NK-92 treated with Interleukin-12 subunit alpha and Interleukin-12 subunit beta, amount 100 ng/mL, for 24 hours (cell line): ENCODE measurements around the gene MED27.

Experiments
- DNase-seq: peaks from one replicate; lab custom pipeline; 2025; lab: John Stamatoyannopoulos, UW

The MED27 gene, protein sequence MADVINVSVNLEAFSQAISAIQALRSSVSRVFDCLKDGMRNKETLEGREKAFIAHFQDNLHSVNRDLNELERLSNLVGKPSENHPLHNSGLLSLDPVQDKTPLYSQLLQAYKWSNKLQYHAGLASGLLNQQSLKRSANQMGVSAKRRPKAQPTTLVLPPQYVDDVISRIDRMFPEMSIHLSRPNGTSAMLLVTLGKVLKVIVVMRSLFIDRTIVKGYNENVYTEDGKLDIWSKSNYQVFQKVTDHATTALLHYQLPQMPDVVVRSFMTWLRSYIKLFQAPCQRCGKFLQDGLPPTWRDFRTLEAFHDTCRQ

DNA sequence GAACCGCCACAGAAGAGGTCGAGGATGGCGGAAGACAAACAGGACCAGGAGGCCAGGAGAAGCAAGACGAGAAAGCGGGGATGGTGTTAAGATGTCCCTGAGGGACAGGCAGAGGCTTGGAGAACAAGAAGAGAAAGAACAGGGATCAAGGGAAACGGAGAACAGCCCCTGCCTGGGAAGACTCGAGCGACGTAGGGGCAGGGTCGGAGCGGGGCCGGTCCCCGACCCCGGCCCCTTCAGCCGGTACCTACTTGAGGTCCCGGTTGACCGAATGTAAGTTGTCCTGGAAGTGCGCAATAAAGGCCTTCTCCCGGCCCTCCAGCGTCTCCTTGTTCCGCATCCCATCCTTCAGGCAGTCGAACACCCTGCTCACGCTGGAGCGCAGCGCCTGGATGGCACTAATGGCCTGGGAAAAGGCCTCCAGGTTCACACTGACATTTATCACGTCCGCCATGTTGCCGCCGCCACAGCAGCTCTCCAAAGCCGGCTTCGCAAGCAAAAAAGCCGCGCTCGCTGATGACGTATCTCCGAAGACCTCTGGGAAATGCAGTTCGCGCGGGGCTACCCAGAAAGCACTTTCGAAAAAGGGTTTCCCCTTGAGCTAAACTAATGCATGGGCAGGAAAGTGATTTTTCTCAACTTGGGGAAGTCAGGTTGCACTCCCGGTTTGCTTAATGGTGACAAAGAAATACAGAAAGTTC is at the start of gene MED27:
Gene MED27, minus strand, starts transcription at position 477 of the 701 bp plus-strand sequence. Its CDS starts 23 bp downstream, at position 454.
- peak; percentile 79 for DNase-seq

DNA sequence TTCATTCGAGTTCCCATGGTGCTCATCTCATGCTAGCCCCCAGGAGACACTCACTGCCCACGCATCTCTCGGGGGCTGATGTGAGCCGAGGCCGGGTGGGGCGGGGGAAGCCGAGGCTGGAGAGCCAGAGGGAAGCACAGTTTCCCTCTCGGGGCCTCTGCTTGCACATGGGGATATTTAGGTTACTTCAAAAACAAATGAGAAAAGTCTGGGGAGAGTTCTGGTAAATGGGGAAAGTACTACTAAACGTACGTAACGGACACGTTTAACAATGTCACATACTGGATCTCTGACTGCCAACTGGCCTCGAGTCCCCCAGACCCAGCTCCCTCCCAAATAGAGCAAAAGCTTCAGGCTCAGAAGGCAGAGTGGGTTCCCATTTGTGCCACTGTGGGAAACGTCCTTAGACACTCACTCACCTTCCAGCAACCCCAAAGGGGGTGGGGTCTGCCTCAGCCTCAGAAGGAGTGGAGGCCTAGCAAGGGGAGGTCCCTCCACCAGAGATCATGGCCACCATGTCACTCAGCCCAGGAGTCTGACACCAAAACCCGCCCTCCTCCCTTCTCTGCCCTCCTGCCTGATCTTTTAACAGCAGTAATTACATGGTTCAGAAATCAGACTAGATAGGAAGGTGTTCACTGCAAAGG is 48.3 kb upstream of the MED27 start:
- DNase-seq, result no peak

DNA sequence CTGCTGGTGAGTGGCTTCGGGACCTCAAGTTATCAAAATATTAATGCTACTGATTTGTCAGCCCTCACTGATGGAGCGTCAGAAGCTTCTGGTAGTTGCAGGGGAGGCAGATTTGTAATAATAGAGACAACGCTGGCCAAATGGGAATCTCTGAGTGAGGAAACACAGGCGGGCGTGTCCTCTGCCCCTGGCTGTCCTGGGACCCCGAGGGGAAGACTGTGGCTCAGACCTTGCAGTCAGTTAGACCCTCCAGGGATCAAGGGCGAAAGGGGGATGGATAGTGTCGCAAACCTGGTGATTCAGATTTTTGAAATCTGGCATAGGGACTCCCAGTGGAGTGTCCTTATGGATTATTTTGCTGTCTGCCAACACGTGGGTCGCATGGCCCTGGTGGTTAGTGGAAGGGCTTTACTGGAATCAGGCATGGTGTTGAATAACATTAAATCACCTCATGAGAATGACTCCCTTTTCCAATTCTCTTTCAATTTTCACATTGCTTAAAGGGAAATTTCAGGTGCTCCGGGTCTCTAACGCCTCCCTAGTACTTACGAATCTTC is 47.1 kb upstream of the MED27 start:
- DNase-seq, result no peak

DNA sequence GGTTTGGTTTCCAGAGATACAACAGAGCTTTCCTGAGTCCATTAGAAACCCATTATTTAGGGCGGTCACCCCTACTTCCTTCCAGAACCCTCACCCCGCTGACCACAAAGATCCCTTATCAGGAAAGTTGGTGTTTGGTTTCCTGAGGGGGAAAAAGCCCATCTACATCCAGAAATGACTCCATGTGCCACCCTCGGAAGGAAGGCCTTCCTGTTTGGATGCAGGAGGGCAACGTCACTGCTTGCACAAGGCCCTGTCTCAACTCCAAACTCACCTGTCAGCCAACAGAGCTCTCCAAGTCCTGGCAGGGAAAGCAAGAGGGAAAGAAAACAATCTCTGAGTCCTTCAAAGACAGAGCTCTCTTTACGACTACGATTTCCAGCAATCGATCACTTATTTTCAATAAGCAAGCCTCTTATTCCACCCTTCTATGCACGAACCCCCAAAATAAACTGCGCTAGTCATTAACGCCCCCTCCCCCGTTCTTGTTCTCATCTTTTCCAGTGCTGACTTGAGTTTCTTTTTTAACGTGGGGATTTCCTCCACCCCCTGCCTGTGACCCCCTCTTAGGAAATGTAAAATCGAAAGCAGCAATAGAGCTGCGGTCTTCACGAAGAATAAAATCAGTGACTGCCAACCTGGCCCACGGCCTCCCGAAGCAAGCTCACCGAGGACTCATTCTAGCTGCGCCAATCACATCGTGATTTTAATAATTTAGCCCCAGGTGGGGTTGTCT is 46.4 kb upstream of the MED27 start:
- DNase-seq, result no peak

DNA sequence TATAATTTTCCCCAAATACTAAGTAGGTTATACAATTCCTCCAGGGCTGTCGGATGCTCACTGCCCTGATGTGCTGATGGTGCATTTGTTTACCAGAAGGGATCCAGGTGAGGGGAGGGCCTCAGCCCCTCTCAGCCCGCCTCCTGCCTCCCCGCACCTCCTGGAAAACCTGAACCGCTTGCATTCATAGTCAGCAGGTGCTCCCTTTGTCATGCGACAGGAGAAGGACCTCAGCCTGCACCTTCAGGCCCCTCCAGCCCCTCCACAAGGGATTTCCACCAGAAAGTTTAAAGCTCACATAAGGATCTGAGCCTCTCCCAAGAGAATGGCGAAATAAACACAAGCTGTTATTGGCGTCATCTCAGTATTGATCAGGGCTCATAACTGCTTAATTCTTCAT is 45.7 kb upstream of the MED27 start:
- DNase-seq, result no peak

DNA sequence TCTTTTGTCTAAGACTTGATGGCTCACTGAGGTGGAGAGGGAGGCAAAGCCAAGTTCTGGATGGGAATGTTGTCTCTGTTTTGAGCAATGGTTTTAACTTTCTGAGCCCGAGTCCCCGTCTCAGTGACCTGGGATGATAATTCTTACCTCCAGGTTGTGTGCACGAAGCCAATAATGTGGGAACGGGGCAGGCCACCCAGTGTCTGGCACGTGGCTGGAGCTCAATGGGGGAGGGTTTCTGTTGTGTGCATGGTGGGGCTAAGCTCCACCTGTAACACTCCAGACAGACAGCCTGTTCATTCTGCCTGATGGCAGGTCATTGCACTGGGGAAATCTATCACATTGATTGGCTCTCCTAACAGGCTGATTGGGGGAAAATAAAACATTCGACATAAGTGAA is 45.1 kb upstream of the MED27 start:
- DNase-seq, result no peak

DNA sequence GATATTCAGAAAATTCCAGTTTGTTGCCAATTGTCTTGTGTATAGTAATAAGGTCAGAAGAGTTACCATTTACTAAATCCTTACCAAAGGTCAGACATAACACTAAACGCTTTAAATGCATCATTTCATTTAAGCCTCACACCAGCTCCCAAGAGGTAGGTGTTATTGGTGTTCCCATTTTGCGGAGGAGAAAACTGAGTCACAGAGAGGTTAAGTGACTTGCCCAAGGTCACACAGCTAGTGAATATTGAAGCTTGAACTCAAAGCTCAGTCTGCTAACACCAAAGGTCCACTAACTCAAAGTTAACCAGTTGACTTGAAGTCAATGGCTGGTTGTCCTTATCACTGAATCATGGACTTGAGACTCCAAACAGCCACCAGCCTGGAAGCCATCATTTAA is 41.4 kb upstream of the MED27 start:
- no peak for DNase-seq

DNA sequence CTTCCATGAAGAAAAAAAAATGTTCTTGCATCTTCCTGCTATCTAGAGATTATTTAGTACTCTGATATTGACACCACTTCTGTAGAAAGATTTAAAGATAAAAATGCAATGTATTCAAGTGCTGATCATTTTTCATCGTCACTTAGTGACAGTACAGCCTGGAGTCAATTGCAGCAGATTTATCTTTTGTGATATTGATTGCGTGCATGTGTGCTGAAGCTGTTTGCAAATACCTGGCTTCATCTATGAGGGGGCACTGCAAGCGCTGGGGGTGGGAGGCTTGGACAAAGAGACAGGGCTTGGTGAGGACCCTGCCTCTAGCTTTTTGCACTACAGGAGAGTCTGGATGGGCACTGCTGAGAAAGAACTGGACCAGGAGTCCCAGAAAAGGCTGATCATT is 38.0 kb upstream of the MED27 start:
- no peak for DNase-seq

DNA sequence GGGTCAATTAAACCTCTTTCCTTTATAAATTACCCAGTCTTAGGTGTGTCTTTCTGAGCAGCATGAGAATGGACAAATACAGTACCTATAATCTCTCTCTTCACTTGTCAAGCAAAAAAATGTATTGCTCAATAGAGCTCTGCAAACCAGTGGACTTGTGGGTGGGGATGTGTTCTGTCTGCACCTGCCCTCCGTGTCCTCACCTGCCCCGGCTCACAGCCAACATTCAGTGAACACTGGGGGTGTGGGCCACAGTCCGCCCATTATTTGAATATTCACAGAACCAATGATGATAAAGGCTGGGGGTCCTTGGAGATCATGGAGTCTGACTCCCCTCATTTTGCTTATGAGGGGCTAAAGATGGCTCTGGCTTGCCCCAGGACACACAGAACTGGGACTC is 36.9 kb upstream of the MED27 start:
- DNase-seq, result no peak

DNA sequence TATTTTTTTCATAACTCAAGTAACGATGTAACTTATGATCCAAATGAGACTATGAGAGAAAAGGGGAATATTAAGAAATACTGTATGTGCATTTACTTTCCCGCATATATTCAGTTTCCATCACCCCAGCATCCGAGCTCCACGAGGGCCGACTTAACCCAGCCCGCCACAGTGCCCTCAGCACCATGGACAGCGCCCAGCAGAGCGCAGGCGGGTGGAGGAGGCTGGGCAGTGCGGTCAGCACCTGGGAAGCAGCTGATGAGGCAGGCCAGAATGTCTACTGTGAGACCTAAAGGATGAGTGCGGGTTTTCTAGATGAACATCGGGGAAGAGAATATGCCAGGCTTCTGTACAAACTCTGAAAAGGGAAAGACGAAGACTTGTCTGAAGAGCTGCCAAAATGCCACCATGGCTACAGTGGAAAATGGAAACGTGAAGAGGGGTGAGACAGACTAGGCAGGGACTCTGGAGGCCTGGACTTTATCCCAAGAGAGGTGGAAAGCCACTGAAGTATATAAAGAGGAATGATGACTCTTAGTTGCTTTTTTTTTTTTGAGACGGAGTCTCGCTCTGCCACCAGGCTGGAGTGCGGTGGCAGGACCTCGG is 34.5 kb upstream of the MED27 start:
- DNase-seq, result no peak

DNA sequence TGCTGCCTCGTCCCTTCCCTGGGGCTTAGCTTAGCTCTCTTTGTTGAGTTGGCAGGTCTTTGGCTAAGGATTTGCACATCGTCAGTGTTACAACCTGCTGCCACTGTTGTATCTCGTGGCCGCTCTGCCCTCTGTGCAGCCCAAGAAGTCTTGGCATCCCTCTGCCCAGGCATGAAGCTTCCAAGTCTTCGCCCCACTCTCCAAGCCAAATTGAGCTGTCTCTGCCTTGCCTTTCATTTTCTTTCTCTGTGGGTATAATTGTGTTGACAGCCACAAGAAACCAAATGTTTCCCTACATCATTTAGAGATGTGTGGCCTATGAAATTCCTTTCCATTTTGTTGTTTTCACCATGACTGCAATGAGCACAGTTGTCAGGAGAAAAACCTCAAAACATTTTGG is 29.6 kb upstream of the MED27 start:
- no peak for DNase-seq

DNA sequence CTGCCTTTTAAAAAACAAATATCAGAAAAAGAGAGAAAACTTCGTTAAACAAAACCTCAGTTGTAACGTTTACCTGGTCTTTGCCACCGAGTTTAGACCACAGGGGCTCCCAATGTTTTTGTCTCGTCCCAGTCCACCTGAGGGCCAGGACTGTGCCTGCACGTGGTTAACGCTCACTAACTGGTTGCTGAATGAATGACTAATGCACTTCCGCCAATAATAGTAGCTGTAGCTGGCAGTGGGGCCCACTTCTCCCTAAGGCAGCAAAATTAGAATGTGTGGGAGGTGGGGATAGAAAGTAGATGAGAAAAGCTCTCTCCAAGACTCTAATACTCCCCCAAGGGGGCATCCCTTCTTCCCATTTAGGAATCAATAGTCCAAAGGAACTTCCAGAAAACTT is 29.1 kb upstream of the MED27 start:
- no peak for DNase-seq

DNA sequence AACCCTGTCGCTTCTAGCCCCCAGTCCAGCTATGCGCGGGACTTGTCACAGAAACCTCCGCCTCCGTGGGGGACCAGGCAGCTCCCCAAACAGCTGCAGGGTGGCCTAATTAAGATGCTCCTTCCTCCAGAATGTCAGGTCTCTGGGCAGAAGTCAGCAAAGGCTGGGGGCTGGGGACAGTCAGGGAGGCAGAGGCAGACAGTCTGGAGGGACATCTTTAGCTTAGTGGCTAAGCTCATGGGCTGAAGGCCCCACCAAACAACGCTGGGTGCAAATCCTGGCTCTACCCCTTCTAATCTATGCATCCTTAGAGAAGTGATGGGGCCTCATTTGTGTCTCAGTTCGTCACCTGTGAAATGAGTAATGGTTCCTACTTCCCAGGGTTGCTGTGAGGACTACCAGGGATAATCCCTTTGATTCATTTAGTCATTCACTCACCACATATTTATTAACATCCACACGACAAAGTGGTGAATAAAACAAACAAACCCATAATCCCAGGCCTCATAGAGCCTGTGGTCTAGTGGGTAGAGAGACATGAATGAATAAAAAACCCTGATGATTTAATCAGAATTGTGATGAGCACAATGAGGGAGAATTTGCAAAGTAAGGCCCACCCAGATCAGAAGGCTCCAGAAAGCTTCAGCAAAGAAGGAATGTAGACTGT is 20.2 kb upstream of the MED27 start:
- no peak for DNase-seq

DNA sequence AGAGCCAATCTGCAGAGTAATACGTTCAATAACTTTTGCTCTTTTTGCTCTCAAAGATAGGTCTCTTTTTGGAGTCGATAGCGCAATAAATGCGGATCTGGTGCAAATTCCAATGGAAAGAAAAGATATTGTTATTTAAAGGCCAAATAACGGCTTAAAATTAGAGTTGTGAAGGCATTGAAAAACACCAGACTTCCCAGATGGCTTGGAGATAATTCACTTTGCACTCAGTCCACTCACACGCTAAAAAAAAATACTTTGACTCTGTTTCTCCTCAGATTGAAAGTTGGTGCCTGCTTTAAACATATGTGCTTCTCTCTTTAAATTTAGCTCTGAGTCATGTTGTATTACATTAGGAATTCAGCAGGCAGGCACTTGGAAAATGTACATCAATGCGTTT is 19.5 kb upstream of the MED27 start:
- no peak for DNase-seq

DNA sequence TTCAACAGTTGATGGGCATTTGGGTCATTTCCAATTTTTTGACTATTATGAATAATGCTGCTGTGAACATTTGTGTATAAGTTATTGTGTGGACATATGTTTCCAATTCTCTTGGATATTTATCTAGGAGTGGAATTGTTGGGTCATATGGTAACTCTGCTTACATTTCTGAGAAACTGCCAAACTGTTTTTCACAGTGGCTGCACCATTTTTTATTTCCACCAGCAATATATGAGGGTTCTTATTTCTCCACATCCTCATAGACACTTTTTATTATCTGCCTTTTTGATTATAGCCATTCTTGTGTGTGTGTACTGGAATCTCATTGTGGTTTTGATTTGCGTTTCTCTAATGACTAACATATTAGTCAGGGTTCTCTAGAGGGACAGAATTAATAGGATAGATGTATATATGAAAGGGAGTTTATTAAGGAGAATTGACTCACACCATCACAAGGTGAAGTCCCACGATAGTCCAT is 14.7 kb upstream of the MED27 start:
- no peak for DNase-seq

DNA sequence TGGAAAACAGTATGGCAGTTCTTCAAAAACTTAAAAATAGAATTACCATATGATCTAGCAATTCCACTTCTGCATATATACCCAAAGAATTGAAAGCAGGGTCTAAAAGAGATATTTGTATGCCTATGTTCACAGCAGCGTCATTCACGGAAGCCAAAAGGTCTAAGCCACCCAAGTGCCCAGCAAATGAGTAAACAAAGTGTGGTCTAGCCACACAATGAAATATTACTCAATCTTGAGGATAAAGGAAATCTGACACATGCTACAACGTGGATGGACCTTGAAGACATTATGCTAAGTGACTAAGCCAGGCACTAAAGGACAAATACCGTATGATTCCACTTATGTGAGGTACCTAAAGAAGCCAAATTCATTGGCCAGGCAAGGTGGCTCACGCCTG is 11.1 kb upstream of the MED27 start:
- DNase-seq, result no peak

DNA sequence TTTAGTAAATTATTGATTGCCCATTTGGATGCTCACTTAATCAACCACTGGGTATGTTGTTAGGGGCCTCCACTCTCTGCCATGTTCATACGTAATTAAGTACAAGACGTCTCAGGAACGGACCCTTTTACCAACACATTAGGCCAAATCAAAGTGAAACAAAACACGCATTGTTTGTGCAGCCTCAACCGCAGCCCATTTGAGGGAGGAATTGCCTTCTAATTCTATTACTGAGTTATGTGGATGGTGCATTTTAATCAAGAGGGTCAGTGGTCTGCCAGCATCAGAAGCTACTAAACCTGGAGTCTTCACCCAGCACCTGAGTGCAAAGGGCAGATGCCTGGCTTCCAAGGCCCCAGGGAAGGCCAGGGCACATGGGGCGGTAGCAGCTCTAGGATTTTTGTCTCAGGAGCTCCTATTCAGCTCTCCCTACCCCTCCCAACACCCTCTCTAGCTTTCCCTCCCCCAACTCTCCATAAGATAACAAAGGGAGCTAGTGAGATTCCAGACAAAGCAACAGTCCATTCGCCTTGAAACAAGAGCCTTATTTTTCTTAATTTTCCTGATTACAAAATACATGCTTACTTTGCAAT is 7.9 kb upstream of the MED27 start:
- no peak for DNase-seq

DNA sequence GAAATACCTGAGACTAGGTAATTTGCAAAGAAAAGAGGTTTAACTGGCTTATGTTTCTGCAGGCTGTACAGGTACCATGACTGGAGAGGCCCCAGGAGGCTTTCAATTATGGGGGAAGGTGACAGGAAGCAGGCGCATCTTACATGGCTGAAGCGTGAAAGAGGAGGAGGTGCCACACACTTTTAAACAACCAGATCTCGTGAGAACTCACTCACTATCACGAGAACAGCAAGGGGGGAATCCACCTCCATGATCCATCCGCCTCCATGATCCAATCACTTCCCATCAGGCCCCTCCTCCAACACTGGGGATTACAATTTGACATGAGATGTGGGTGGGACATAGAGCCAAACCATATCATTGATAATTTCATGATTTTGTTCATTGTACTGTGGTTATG is 2.5 kb upstream of the MED27 start:
- no peak for DNase-seq

DNA sequence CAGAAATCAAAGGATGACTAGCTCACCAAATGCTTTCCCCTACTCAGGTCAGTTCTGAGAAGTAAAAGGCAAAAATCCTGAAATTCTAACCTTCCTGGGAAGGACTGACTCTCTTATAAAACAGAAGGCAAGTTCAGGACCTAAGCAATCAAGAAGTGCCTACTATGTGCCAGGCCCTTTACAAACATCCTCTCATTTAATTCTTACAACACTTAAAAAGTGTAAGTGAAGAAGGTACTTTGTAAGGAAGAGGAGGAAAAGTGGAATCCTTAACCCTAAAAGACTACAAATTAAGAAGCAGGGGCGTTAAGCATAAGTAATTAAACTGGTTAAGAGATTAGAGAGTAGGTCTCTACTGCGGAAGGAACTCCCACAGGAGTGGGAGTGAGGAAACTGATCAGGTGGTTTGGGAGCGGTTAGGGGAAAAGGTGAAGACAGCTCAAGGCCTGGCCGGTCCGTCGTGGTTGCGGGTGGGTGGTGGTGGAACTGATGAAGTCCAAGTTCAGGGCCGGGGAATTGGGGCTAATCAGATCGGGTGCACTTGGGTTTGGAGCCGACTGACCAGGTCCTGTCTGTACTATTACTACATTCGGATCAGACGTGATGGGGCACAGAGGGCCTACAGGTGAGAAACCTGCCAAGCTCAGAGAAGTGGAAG is 839 bp downstream of the MED27 start:
- no peak for DNase-seq
